HG03354 (cell line): Measurements from ENCODE around the gene TCF19.

Experiments
- ATAC-seq: cut with Tn5 transposase; IDR thresholded peaks from one replicate; pipeline ENCODE4 v1.9.1; 2021; ENCODE audit warnings: mild to moderate bottlenecking; ENCODE audit not compliant: unreplicated experiment, poor library complexity, severe bottlenecking

The TCF19 gene

GRCh38 chr6:31126396-31127175 lies 31.8 kb upstream of the TCF19 start:
- ATAC-seq: no peak

GRCh38 chr6:31128093-31128676 lies 30.2 kb upstream of the TCF19 start:
- ATAC-seq: no peak

GRCh38 chr6:31129130-31129529 lies 29.3 kb upstream of the TCF19 start:
- no peak for ATAC-seq

- no peak for ATAC-seq
Measured at GRCh38 chr6:31130751-31131150, 27.6 kb upstream of the TCF19 start.

- ATAC-seq: no peak
Measured at GRCh38 chr6:31131595-31131994, 26.8 kb upstream of the TCF19 start.

GRCh38 chr6:31132806-31133205 lies 25.6 kb upstream of the TCF19 start:
- ATAC-seq: no peak

GRCh38 chr6:31135710-31136109 lies 22.7 kb upstream of the TCF19 start:
- no peak for ATAC-seq

GRCh38 chr6:31138982-31139381 lies 19.4 kb upstream of the TCF19 start, which contains the start of gene PSORS1C2:
Gene PSORS1C2 (minus strand): TSS chr6:31139066. CDS start chr6:31139026, 40 bp downstream.
- ATAC-seq: no peak

GRCh38 chr6:31139599-31139998 lies 18.8 kb upstream of the TCF19 start:
- ATAC-seq: no peak

- no peak for ATAC-seq
Measured at GRCh38 chr6:31140643-31141042, 17.7 kb upstream of the TCF19 start.

- no peak for ATAC-seq
Measured at GRCh38 chr6:31142361-31142761, 16.0 kb upstream of the TCF19 start.

GRCh38 chr6:31143148-31143547 lies 15.2 kb upstream of the TCF19 start:
- ATAC-seq: no peak

GRCh38 chr6:31144296-31144969 lies 14.0 kb upstream of the TCF19 start:
- no peak for ATAC-seq

GRCh38 chr6:31144970-31145340 lies 13.4 kb upstream of the TCF19 start:
- ATAC-seq: no peak

GRCh38 chr6:31145386-31145785 lies 13.0 kb upstream of the TCF19 start:
- no peak for ATAC-seq

- ATAC-seq: no peak
Measured at GRCh38 chr6:31149827-31150447, 8.5 kb upstream of the TCF19 start.

GRCh38 chr6:31152781-31153180 lies 5.6 kb upstream of the TCF19 start:
- ATAC-seq: no peak

- no peak for ATAC-seq
Measured at GRCh38 chr6:31154436-31154835, 4.0 kb upstream of the TCF19 start.

GRCh38 chr6:31156641-31157040 lies 1.7 kb upstream of the TCF19 start:
- ATAC-seq: no peak

- ATAC-seq: no peak
Measured at GRCh38 chr6:31157513-31158139, 763 bp upstream of the TCF19 start, which contains the start of gene CCHCR1. Gene CCHCR1 (minus strand): TSS chr6:31157802. CDS start chr6:31157600, 202 bp downstream.
